ENCODE measurements around the gene SLC34A3.

DNA sequence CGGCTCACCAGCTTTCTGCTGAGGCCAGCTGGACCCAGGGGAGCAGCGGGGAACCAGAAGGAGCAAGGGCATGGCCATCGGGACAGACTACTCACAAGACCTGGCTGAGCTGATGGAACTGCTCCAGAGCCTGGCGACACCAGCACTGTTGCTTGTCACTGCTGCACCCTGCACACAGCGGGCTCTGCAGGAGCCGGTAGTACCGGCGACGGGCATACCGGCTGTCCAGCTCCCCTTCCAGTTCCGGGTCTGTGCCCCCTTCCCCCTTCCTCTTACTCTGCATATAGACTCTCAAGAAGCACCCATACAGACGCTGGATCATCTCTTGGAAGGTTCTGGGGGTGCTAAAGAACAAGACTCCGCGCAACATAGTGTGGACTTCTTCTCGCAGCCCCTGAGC is 43.3 kb upstream of the SLC34A3 start:
- TF ChIP-seq POLR2AphosphoS5 (IDR thresholded peaks at IDR 0.05) (no peak), POLR2A (IDR thresholded peaks at IDR 0.05; ENCODE audit: low read depth) (no peak)
- TF ChIP-seq, protein P1, sequence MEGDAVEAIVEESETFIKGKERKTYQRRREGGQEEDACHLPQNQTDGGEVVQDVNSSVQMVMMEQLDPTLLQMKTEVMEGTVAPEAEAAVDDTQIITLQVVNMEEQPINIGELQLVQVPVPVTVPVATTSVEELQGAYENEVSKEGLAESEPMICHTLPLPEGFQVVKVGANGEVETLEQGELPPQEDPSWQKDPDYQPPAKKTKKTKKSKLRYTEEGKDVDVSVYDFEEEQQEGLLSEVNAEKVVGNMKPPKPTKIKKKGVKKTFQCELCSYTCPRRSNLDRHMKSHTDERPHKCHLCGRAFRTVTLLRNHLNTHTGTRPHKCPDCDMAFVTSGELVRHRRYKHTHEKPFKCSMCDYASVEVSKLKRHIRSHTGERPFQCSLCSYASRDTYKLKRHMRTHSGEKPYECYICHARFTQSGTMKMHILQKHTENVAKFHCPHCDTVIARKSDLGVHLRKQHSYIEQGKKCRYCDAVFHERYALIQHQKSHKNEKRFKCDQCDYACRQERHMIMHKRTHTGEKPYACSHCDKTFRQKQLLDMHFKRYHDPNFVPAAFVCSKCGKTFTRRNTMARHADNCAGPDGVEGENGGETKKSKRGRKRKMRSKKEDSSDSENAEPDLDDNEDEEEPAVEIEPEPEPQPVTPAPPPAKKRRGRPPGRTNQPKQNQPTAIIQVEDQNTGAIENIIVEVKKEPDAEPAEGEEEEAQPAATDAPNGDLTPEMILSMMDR (IDR thresholded peaks at IDR 0.05), result no peak
